GM12878 (cell line): Measurements from ENCODE around the gene CYBB. TPM values are rescaled to one million over a fixed set of nuclear protein-coding genes. Genes with fewer than 3 reads are reported as not detected.
A peak's percentile ranks its signal among the peaks of the same experiment; 100 is the strongest.

Experiments
- ASH2L ChIP-seq: fragments of 300-600, 200-600 bp; sonication (generic); IDR thresholded peaks from 2 replicates; pipeline ENCODE4 v1.6.1; 2017; ENCODE audit warnings: low read depth, mild to moderate bottlenecking, borderline replicate concordance
- CBFB ChIP-seq: IDR thresholded peaks from 2 replicates; pipeline ENCODE4 v1.6.1; 2016; ENCODE audit warnings: antibody characterized with exemption, low read depth
- CEBPB ChIP-seq, 2 experiments: fragments of 150-350 bp in 1 of 2; IDR thresholded peaks; 2 replicates each; pipeline ENCODE4 v1.6.1; 2012 to 2014; ENCODE audit warnings: low read depth in 2 of 2, low read length in 2 of 2, borderline replicate concordance in 1 of 2, inconsistent platforms in 1 of 2
- CHD1 ChIP-seq: IDR thresholded peaks from 2 replicates; pipeline ENCODE4 v1.6.1; 2012; ENCODE audit warnings: low read depth, low read length, improper control_type of control experiment
- CREM ChIP-seq: IDR thresholded peaks from 2 replicates; pipeline ENCODE4 v1.6.1; 2014; ENCODE audit warnings: antibody characterized with exemption, low read depth
- DPF2 ChIP-seq: fragments of 450-650 bp; IDR thresholded peaks from 2 replicates; pipeline ENCODE4 v1.6.1; 2017; ENCODE audit warnings: mild to moderate bottlenecking
- EGR1 ChIP-seq, 2 experiments: IDR thresholded peaks; 1 replicate in 1 of 2; 2 replicates in 1 of 2; pipeline ENCODE4 v1.6.1; 2011 to 2012; ENCODE audit warnings: low read depth in 2 of 2, low read length in 2 of 2, borderline replicate concordance in 1 of 2, mild to moderate bottlenecking in 1 of 2, moderate library complexity in 1 of 2
- LARP7 ChIP-seq: fragments of 450-650 bp; IDR thresholded peaks from 2 replicates; pipeline ENCODE4 v1.6.1; 2017; ENCODE audit warnings: mild to moderate bottlenecking
- NFIC ChIP-seq: IDR thresholded peaks from 2 replicates; pipeline ENCODE4 v1.6.1; 2012; ENCODE audit warnings: low read depth, mild to moderate bottlenecking, inconsistent platforms, low read length, moderate library complexity
- NRF1 ChIP-seq: conservative IDR thresholded peaks from 2 replicates; pipeline ENCODE4 v1.6.1; 2011; ENCODE audit warnings: mild to moderate bottlenecking, low read depth, low read length, improper control_type of control experiment
- POLR2AphosphoS2 ChIP-seq: IDR thresholded peaks from 2 replicates; pipeline ENCODE4 v1.6.1; 2011; ENCODE audit warnings: low read depth, mild to moderate bottlenecking, low read length, improper control_type of control experiment, moderate library complexity
- RELA ChIP-seq: fragments of 450-650 bp; IDR thresholded peaks from 2 replicates; pipeline ENCODE4 v1.8.0; 2014; ENCODE audit warnings: borderline replicate concordance; ENCODE audit not compliant: partially characterized antibody
- SMARCA5 ChIP-seq: fragments of 450-650 bp; IDR thresholded peaks from 2 replicates; pipeline ENCODE4 v1.6.1; 2017; ENCODE audit warnings: mild to moderate bottlenecking
- SRF ChIP-seq, 2 experiments: IDR thresholded peaks; 2 replicates each; pipeline ENCODE4 v1.6.1; 2011; ENCODE audit warnings: low read depth in 2 of 2, low read length in 2 of 2, mild to moderate bottlenecking in 1 of 2, moderate library complexity in 1 of 2
- TCF12 ChIP-seq: IDR thresholded peaks from 2 replicates; pipeline ENCODE4 v1.6.1; 2011; ENCODE audit warnings: low read depth, mild to moderate bottlenecking, low read length
- YBX1 ChIP-seq: fragments of 450-650 bp; IDR thresholded peaks from 2 replicates; pipeline ENCODE4 v1.6.1; 2016; ENCODE audit warnings: antibody characterized with exemption
- ZNF592 ChIP-seq: fragments of 450-650 bp; IDR thresholded peaks from 2 replicates; pipeline ENCODE4 v1.6.1; 2017; ENCODE audit warnings: mild to moderate bottlenecking, moderate library complexity
- polyA plus RNA-seq, 11 experiments: library from polyadenylated mRNA; depleted of rRNA in 4 of 11; unstranded in 6 of 11; stranded (reverse) in 5 of 11; fragments of >200 nt; fragmentation: Nextera tagmentation in 4 of 11; fragmentation: Illumina TruSeq in 1 of 11; extraction: Ambion mirVana in 4 of 11; extraction: Trizol in 1 of 11; gene quantifications; 1 replicate in 1 of 11; 2 replicates in 10 of 11; pipeline versions ENCODE4 v1.2.1 to v1.2.3, GENCODE V29; 2011 to 2016; ENCODE audit warnings: inconsistent platforms in 2 of 11, missing spikeins in 2 of 11, low read depth in 1 of 11
- total RNA-seq, 4 experiments: library from RNA; depleted of rRNA in 3 of 4; stranded (reverse); fragments of >200 nt in 3 of 4; fragmentation: Illumina TruSeq in 1 of 4; extraction: Trizol in 1 of 4; gene quantifications; 2 replicates each; pipeline versions ENCODE4 v1.2.1 to v1.2.3, GENCODE V29; 2013 to 2021
- TF ChIP-seq, protein P1 (sequence below): fragments of 450-650 bp; formaldehyde crosslinking; IDR thresholded peaks from 2 replicates; pipeline ENCODE4 v1.4.0; 2022; ENCODE audit warnings: mild to moderate bottlenecking, moderate library complexity
- TF ChIP-seq, protein P2 (sequence below): IDR thresholded peaks from 2 replicates; pipeline ENCODE4 v1.6.1; 2011; ENCODE audit warnings: borderline replicate concordance, low read depth, mild to moderate bottlenecking, moderate library complexity, low read length; ENCODE audit not compliant: insufficient read depth, poor library complexity, severe bottlenecking
- TF ChIP-seq, protein P3 (sequence below): fragments of 450-650 bp; IDR thresholded peaks from 2 replicates; pipeline ENCODE4 v1.6.1; 2017; ENCODE audit warnings: low read depth, mild to moderate bottlenecking, moderate library complexity

CYBB gene
- total and polyA plus RNA-seq, 10 of the 15 experiments (the other 5 are each of a cell fraction or from before 2014, with no cell fraction given) = 6.2 to 73.9 (median 24.8) TPM

GRCh38 chrX:37847733-37848197 lies 67.9 kb downstream of the CYBB start (continued):
- TF ChIP-seq, protein P1, sequence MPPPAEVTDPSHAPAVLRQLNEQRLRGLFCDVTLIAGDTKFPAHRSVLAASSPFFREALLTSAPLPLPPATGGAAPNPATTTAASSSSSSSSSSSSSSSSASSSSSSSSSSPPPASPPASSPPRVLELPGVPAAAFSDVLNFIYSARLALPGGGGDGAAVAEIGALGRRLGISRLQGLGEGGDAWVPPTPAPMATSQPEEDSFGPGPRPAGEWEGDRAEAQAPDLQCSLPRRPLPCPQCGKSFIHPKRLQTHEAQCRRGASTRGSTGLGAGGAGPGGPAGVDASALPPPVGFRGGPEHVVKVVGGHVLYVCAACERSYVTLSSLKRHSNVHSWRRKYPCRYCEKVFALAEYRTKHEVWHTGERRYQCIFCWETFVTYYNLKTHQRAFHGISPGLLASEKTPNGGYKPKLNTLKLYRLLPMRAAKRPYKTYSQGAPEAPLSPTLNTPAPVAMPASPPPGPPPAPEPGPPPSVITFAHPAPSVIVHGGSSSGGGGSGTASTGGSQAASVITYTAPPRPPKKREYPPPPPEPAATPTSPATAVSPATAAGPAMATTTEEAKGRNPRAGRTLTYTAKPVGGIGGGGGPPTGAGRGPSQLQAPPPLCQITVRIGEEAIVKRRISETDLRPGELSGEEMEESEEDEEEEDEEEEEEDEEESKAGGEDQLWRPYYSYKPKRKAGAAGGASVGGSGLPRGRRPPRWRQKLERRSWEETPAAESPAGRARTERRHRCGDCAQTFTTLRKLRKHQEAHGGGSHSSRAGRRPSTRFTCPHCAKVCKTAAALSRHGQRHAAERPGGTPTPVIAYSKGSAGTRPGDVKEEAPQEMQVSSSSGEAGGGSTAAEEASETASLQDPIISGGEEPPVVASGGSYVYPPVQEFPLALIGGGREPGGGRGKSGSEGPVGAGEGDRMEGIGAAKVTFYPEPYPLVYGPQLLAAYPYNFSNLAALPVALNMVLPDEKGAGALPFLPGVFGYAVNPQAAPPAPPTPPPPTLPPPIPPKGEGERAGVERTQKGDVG (CRISPR knock-in tag) = no peak
- TF ChIP-seq NFIC = no peak
- no peak for TF ChIP-seq CBFB
- TF ChIP-seq, protein P2, sequence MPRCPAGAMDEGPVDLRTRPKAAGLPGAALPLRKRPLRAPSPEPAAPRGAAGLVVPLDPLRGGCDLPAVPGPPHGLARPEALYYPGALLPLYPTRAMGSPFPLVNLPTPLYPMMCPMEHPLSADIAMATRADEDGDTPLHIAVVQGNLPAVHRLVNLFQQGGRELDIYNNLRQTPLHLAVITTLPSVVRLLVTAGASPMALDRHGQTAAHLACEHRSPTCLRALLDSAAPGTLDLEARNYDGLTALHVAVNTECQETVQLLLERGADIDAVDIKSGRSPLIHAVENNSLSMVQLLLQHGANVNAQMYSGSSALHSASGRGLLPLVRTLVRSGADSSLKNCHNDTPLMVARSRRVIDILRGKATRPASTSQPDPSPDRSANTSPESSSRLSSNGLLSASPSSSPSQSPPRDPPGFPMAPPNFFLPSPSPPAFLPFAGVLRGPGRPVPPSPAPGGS = no peak
- no peak for TF ChIP-seq SMARCA5
- TF ChIP-seq CEBPB (IDR thresholded peaks at IDR 0.05; ENCODE audit: borderline replicate concordance in 1 of 2, low read depth in 2 of 2, low read length in 2 of 2) = no peak
- TF ChIP-seq SRF (IDR thresholded peaks at IDR 0.05; ENCODE audit: low read depth in 2 of 2, low read length in 2 of 2) = no peak
- TF ChIP-seq, protein P3, sequence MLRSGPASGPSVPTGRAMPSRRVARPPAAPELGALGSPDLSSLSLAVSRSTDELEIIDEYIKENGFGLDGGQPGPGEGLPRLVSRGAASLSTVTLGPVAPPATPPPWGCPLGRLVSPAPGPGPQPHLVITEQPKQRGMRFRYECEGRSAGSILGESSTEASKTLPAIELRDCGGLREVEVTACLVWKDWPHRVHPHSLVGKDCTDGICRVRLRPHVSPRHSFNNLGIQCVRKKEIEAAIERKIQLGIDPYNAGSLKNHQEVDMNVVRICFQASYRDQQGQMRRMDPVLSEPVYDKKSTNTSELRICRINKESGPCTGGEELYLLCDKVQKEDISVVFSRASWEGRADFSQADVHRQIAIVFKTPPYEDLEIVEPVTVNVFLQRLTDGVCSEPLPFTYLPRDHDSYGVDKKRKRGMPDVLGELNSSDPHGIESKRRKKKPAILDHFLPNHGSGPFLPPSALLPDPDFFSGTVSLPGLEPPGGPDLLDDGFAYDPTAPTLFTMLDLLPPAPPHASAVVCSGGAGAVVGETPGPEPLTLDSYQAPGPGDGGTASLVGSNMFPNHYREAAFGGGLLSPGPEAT = 0 out of 2 replicates have a peak, but pooled peaks have one; percentile 33
- TF ChIP-seq CHD1 = no peak
- TF ChIP-seq ASH2L = no peak
- 0 out of 2 replicates have a peak, but pooled peaks have one; percentile 4 for TF ChIP-seq LARP7
- no peak for TF ChIP-seq YBX1
- TF ChIP-seq TCF12 = no peak
- no peak for TF ChIP-seq NRF1
- no peak for TF ChIP-seq ZNF592
- 0 out of 3 replicates have a peak, but pooled peaks of 1 of the 2 experiments have one; percentile 3 for TF ChIP-seq EGR1 (IDR thresholded peaks at IDR 0.05; ENCODE audit: borderline replicate concordance in 1 of 2, low read depth in 2 of 2, low read length in 2 of 2)
- no peak for TF ChIP-seq RELA
- TF ChIP-seq POLR2AphosphoS2 = no peak
- TF ChIP-seq DPF2 = 0 out of 2 replicates have a peak, but pooled peaks have one; percentile 0
- no peak for TF ChIP-seq CREM
